Activated gamma-delta T cell treated with Interleukin-2 at 50 U/mL for 16 hours (primary cell): ENCODE data around the gene LCN9.
"Not testable (repeated sequence)": the region's sequence is repeated elsewhere in the genome, so short reads cannot be mapped to it uniquely, and the experiment has no call there.

Experiments
- DNase-seq: peaks from one replicate; pipeline ENCODE4 v3.0.0-alpha.2; 2020

Gene LCN9

GRCh38 chr9:135662758-135663450 lies at the start of gene LCN9:
TSS of gene LCN9 (plus strand) at chr9:135663309. CDS start at chr9:135663322, 13 bp downstream.
- no peak for DNase-seq

GRCh38 chr9:135613946-135614805 lies 48.9 kb upstream of the LCN9 start:
- DNase-seq: no peak

- no peak for DNase-seq
Measured at GRCh38 chr9:135614821-135615665, 48.1 kb upstream of the LCN9 start.

GRCh38 chr9:135615666-135616618 lies 47.2 kb upstream of the LCN9 start:
- DNase-seq: no peak

- no peak for DNase-seq
Measured at GRCh38 chr9:135616619-135617537, 46.2 kb upstream of the LCN9 start.

GRCh38 chr9:135617538-135617900 lies 45.6 kb upstream of the LCN9 start:
- DNase-seq: no peak

- no peak for DNase-seq
Measured at GRCh38 chr9:135617991-135618411, 45.1 kb upstream of the LCN9 start.

- no peak for DNase-seq
Measured at GRCh38 chr9:135618866-135619598, 44.1 kb upstream of the LCN9 start.

GRCh38 chr9:135619599-135619886 lies 43.6 kb upstream of the LCN9 start:
- no peak for DNase-seq

GRCh38 chr9:135620558-135620957 lies 42.6 kb upstream of the LCN9 start:
- no peak for DNase-seq

- no peak for DNase-seq
Measured at GRCh38 chr9:135622415-135623020, 40.6 kb upstream of the LCN9 start.

GRCh38 chr9:135624282-135624681 lies 38.8 kb upstream of the LCN9 start:
- no peak for DNase-seq

- no peak for DNase-seq
Measured at GRCh38 chr9:135632841-135633240, 30.3 kb upstream of the LCN9 start.

GRCh38 chr9:135636930-135637530 lies 26.1 kb upstream of the LCN9 start:
- not testable (repeated sequence) for DNase-seq

- DNase-seq: no peak
Measured at GRCh38 chr9:135639196-135639595, 23.9 kb upstream of the LCN9 start, which contains the start of gene GLT6D1. TSS of gene GLT6D1 (minus strand) at chr9:135639540. CDS start at chr9:135639187, 353 bp downstream.

GRCh38 chr9:135641047-135641446 lies 22.1 kb upstream of the LCN9 start:
- no peak for DNase-seq

GRCh38 chr9:135641745-135642144 lies 21.4 kb upstream of the LCN9 start:
- no peak for DNase-seq

GRCh38 chr9:135644631-135645218 lies 18.4 kb upstream of the LCN9 start:
- DNase-seq: no peak

GRCh38 chr9:135647884-135648283 lies 15.2 kb upstream of the LCN9 start:
- DNase-seq: no peak
